Omental fat pad (tissue), 4 donors: ENCODE data around the gene UBE2E3. TPM values are rescaled to one million over a fixed set of nuclear protein-coding genes. Genes with fewer than 3 reads are reported as not detected.

Experiments used
- ATAC-seq: fragments of 150-250 bp; one replicate; pipeline ENCODE4 v1.9.1; 2016; ENCODE audit warnings: mild to moderate bottlenecking, moderate library complexity; ENCODE audit not compliant: low FRiP score
- DNase-seq: peaks from one replicate; pipeline ENCODE4 v3.0.0-alpha.2; 2019; ENCODE audit warnings: low spot score
- CTCF ChIP-seq, 3 donors: fragments of 450-650 bp; IDR thresholded peaks; one replicate each; pipeline ENCODE4 v1.5.1; 2016 to 2017; ENCODE audit warnings: antibody characterized with exemption in 3 of 3, mild to moderate bottlenecking in 3 of 3, moderate library complexity in 2 of 3
- total RNA-seq, 4 donors: library from RNA; depleted of rRNA; stranded (reverse); fragments of >200 nt; gene quantifications; one replicate each; pipeline ENCODE4 v1.1.0, GENCODE V29; 2016

UBE2E3 gene
- total RNA-seq, 4 donors from 2014 or later, result 46.4 to 63.7 (median 55.7) TPM

GRCh38 chr2:180987146-180987545 lies 6.7 kb downstream of the UBE2E3 start:
- ATAC-seq (no peak), DNase-seq (no peak)
- TF ChIP-seq CTCF (IDR thresholded peaks at IDR 0.05), result no peak

- no peak for DNase-seq
- no peak for TF ChIP-seq CTCF (IDR thresholded peaks at IDR 0.05)
- no peak for ATAC-seq
These were observed 9.9 kb downstream of the UBE2E3 start for GRCh38 chr2:180990337-180990736.

- no peak for ATAC-seq
- TF ChIP-seq CTCF (IDR thresholded peaks at IDR 0.05), result no peak
- no peak for DNase-seq
These were observed 10.4 kb downstream of the UBE2E3 start for GRCh38 chr2:180990794-180991193.

- TF ChIP-seq CTCF (IDR thresholded peaks at IDR 0.05), result no peak
- ATAC-seq (no peak), DNase-seq (no peak)
These were observed 11.0 kb downstream of the UBE2E3 start for GRCh38 chr2:180991361-180991760.

- no peak for DNase-seq
- TF ChIP-seq CTCF (IDR thresholded peaks at IDR 0.05), result no peak
- no peak for ATAC-seq
These were observed 11.4 kb downstream of the UBE2E3 start for GRCh38 chr2:180991820-180992219.

GRCh38 chr2:180992994-180993393 lies 12.6 kb downstream of the UBE2E3 start:
- DNase-seq, result no peak
- TF ChIP-seq CTCF (IDR thresholded peaks at IDR 0.05), result no peak
- ATAC-seq, result no peak

GRCh38 chr2:180999274-180999964 lies 19.0 kb downstream of the UBE2E3 start:
- ATAC-seq, result no peak
- TF ChIP-seq CTCF (IDR thresholded peaks at IDR 0.05), result no peak
- DNase-seq, result no peak
